Heart left ventricle (tissue), 16 donors: ENCODE results near the gene ARHGEF12. TPM values are rescaled to one million over a fixed set of nuclear protein-coding genes. Genes with fewer than 3 reads are reported as not detected.

Experiments
- ATAC-seq, 4 donors: fragments of 200-7000 bp; cut with Tn5 transposase; one replicate each; pipeline ENCODE4 v1.9.1; 2020 to 2022; ENCODE audit warnings: moderate library complexity in 4 of 4, mild to moderate bottlenecking in 3 of 4, moderate number of reproducible peaks in 1 of 4
- DNase-seq, 5 donors: peaks; one replicate each; pipeline ENCODE4 v3.0.0-alpha.2; 2020
- H3K27ac ChIP-seq, 12 donors: fragments of 200-600 bp; sonication (generic) in 4 of 12; one replicate each; pipeline versions ENCODE4 v1.5.0 to v1.8.0; 2016 to 2022; ENCODE audit warnings: mild to moderate bottlenecking in 2 of 12
- H3K27me3 ChIP-seq, 9 donors: fragments of 200-600 bp; sonication (generic) in 2 of 9; one replicate each; pipeline versions ENCODE4 v1.5.1 to v1.8.0; 2016 to 2022; ENCODE audit warnings: mild to moderate bottlenecking in 3 of 9
- H3K36me3 ChIP-seq, 9 donors: fragments of 200-600 bp; sonication (generic) in 2 of 9; one replicate each; pipeline versions ENCODE4 v1.5.0 to v1.8.0; 2018 to 2022; ENCODE audit warnings: mild to moderate bottlenecking in 2 of 9
- H3K4me1 ChIP-seq, 12 donors: fragments of 200-600 bp; sonication (generic) in 4 of 12; one replicate each; pipeline versions ENCODE4 v1.5.0 to v1.8.0; 2016 to 2022; ENCODE audit warnings: mild to moderate bottlenecking in 3 of 12
- H3K4me3 ChIP-seq, 12 donors: fragments of 200-600 bp; sonication (generic) in 4 of 12; one replicate each; pipeline versions ENCODE4 v1.5.0 to v1.8.0; 2017 to 2022; ENCODE audit warnings: mild to moderate bottlenecking in 9 of 12, moderate library complexity in 4 of 12
- H3K9me3 ChIP-seq, 12 donors: fragments of 200-600 bp; sonication (generic) in 4 of 12; one replicate each; pipeline versions ENCODE4 v1.5.0 to v1.8.0; 2016 to 2022; ENCODE audit warnings: mild to moderate bottlenecking in 1 of 12
- CTCF ChIP-seq, 12 donors: fragments of 200-600 bp; sonication (generic) in 4 of 12; IDR thresholded peaks; one replicate each; pipeline versions ENCODE4 v1.5.0 to v1.8.0; 2018 to 2022; ENCODE audit warnings: antibody characterized with exemption in 12 of 12, mild to moderate bottlenecking in 5 of 12
- POLR2A ChIP-seq, 2 donors: fragments of 450-650 bp; IDR thresholded peaks; one replicate each; pipeline ENCODE4 v1.6.1; 2017; ENCODE audit warnings: antibody characterized with exemption in 2 of 2, mild to moderate bottlenecking in 2 of 2, moderate library complexity in 2 of 2
- WGBS, 4 donors: extraction: QIAGEN DNeasy Blood & Tissue Kit in 2 of 4; methylation state at CpG; one replicate each; pipeline versions ENCODE4 v1.1.5 to v1.1.7; 2013 to 2018; 5-methylcytosine and 5-hydroxymethylcytosine counted together
- intact Hi-C, 10 donors: fragments of 100-400 bp; cut with DNase I; formaldehyde crosslinking; loops; one replicate each; pipeline versions ENCODE4 v1.11.1 to v1.14.2; 2022
- polyA plus RNA-seq, 2 donors: library from polyadenylated mRNA; stranded (reverse); fragments of 200-250 nt; gene quantifications; one replicate each; pipeline ENCODE4 v1.2.3, GENCODE V29; 2013
- total RNA-seq, 9 donors: library from RNA; depleted of rRNA in 2 of 9; stranded (reverse); fragments of >200 nt in 2 of 9; fragmentation: NEBNext Ultra II Directional in 3 of 9; extraction: Animal tissue kit (Norgen Biotek cat#: 25700) in 3 of 9; gene quantifications; one replicate each; pipeline versions ENCODE4 v1.1.0 to v1.2.4, GENCODE V29; 2016 to 2023
- donor health status: ischemic (EF 13 %, LVEDD 7.1; RV severe dilation, severe dysfunction).
- donor health status: healthy with polysubstance abuse.
- donor health status: DM: no; HTN: yes; CAD: no.
- donor health status: DM: no; HTN: no; CAD: no.
- donor health status: ischemic (EF 25% LVEDD 6.9; RV normal size, moderate dysfunction).
- donor health status: ischemic (EF 25% LVEDD 5.7; RV mildly dilated, moderate dysfunction).
- donor health status: healthy.
- donor health status: DM: yes; HTN: yes; CAD: no.
- donor health status: ischemic (EF 35%, LVEDD 5.7; RV mildly dilated, moderate dysfunction).
- donor health status: nonischemic (EF 11% LVEDD 7.7; RV severe dilation, severe dysfunction).
- donor health status: DM: yes; HTN: yes; CAD: no.
- donor health status: PGD.
- donor health status: ischemic (EF 29% LVEDD 5.4; RV normal size, mild dysfunction).
- donor health status: nonischemic (EF 23%, LVEDD 6.1; RV moderate dilation, normal function).

The ARHGEF12 gene
- total and polyA plus RNA-seq, 11 donors, result 22.0 to 140 (median 112) TPM

GRCh38 chr11:120511820-120512738 is 175.9 kb downstream of the ARHGEF12 start:
- no peak overlapping the region for H3K27ac ChIP-seq
- H3K27me3 ChIP-seq, result peaks cover 3 to 50% (median 12%) of the 10 kb centered on the region in 9 donors
- intact Hi-C loops, result loop anchor here (1.0 to 10.0 kb wide), 18 partner anchors 173 to 1083 kb away; no protein-coding TSS in a partner anchor
- ATAC-seq, result no peak
- H3K4me3 ChIP-seq, result peak overlapping the region in 9 of 12 donors; percentile 15 to 62 (median 39)
- H3K4me1 ChIP-seq, result peaks cover 0 to 15% (median 0%) of the 10 kb centered on the region in 12 donors
- no peaks in the 10 kb centered on the region for H3K9me3 ChIP-seq
- WGBS, 4 donors, result 11 to 23% (median 12%) methylated on average over 32 to 73 of the region's 73 CpGs
- TF ChIP-seq CTCF (IDR thresholded peaks at IDR 0.05), result peak in 1 of 12 donors; percentile 6
- TF ChIP-seq POLR2A (IDR thresholded peaks at IDR 0.05), result no peak
- no peak for DNase-seq
- H3K36me3 ChIP-seq, result no peaks in the 10 kb centered on the region

- WGBS, 4 donors, result 80 to 85% (median 82%) methylated on average over 15 to 22 of the region's 22 CpGs
- no peak for DNase-seq
- Histone ChIP-seq H3K36me3 (no peaks in the 10 kb centered on the region), H3K9me3 (no peaks in the 10 kb centered on the region), H3K4me1 (peaks cover 0 to 23% (median 0%) of the 10 kb centered on the region in 12 donors), H3K27me3 (peaks cover 3 to 44% (median 12%) of the 10 kb centered on the region in 9 donors), H3K4me3 (no peak overlapping the region), H3K27ac (no peak overlapping the region)
- TF ChIP-seq POLR2A (IDR thresholded peaks at IDR 0.05) (no peak), CTCF (IDR thresholded peaks at IDR 0.05) (no peak)
- no peak for ATAC-seq
- intact Hi-C loops, result loop anchor here (2.0 to 10.0 kb wide), 11 partner anchors 172 to 1082 kb away; no protein-coding TSS in a partner anchor
These were observed 176.7 kb downstream of the ARHGEF12 start for GRCh38 chr11:120512739-120513435.

GRCh38 chr11:120513436-120514315 is 177.5 kb downstream of the ARHGEF12 start:
- Histone ChIP-seq H3K36me3 (no peaks in the 10 kb centered on the region), H3K4me1 (peaks cover 0 to 23% (median 0%) of the 10 kb centered on the region in 12 donors), H3K27me3 (peaks cover 3 to 45% (median 11%) of the 10 kb centered on the region in 9 donors), H3K9me3 (no peaks in the 10 kb centered on the region), H3K4me3 (no peak overlapping the region), H3K27ac (no peak overlapping the region)
- no peak for DNase-seq
- ATAC-seq, result no peak
- no peak for TF ChIP-seq POLR2A (IDR thresholded peaks at IDR 0.05)
- TF ChIP-seq CTCF (IDR thresholded peaks at IDR 0.05), result no peak
- WGBS, 4 donors, result 68 to 76% (median 73%) methylated on average over 19 of the region's 19 CpGs
- intact Hi-C loops, result loop anchor here (2.0 to 10.0 kb wide), 11 partner anchors 171 to 1081 kb away; no protein-coding TSS in a partner anchor
